ENCODE data around the gene FOXD3. TPM values are rescaled to one million over a fixed set of nuclear protein-coding genes. Genes with fewer than 3 reads are reported as not detected.

Gene FOXD3
- total RNA-seq, 1 experiment from 2014 or later, result 0.80 TPM

- in situ Hi-C loops (cut with HindIII; ENCODE audit: low pct_unique_long_range_greater_than_20kb, low sequenced_read_pairs), result no loop called here
- Histone ChIP-seq H3K36me3 (ENCODE audit: control insufficient read depth, insufficient read depth, low read length) (no peaks in the 10 kb centered on the region), H3K4me1 (ENCODE audit: control insufficient read depth, insufficient read depth, low read length) (no peaks in the 10 kb centered on the region), H3K4me3 (ENCODE audit: low read depth in 2 of 2, low read length in 2 of 2) (no peak overlapping the region), H3K9me3 (ENCODE audit: control insufficient read depth, insufficient read depth, low read depth, low read length) (no peaks in the 10 kb centered on the region), H3K27ac (ENCODE audit: low read length) (no peak overlapping the region), H3K27me3 (ENCODE audit: control insufficient read depth, insufficient read depth, low read length) (no peaks in the 10 kb centered on the region)
- no peak for TF ChIP-seq POLR2AphosphoS5 (IDR thresholded peaks at IDR 0.05; ENCODE audit: low read depth, low read length)
- no peak for TF ChIP-seq TCF7L2 (IDR thresholded peaks at IDR 0.05; ENCODE audit: low read depth, low read length)
- no peak for TF ChIP-seq REST (IDR thresholded peaks at IDR 0.05; ENCODE audit: insufficient read depth in 1 of 2, low read depth in 2 of 2, low read length in 1 of 2)
- TF ChIP-seq SIN3A (IDR thresholded peaks at IDR 0.05; ENCODE audit: borderline replicate concordance, insufficient read depth, low read depth, low read length), result no peak
- TF ChIP-seq, protein P1, sequence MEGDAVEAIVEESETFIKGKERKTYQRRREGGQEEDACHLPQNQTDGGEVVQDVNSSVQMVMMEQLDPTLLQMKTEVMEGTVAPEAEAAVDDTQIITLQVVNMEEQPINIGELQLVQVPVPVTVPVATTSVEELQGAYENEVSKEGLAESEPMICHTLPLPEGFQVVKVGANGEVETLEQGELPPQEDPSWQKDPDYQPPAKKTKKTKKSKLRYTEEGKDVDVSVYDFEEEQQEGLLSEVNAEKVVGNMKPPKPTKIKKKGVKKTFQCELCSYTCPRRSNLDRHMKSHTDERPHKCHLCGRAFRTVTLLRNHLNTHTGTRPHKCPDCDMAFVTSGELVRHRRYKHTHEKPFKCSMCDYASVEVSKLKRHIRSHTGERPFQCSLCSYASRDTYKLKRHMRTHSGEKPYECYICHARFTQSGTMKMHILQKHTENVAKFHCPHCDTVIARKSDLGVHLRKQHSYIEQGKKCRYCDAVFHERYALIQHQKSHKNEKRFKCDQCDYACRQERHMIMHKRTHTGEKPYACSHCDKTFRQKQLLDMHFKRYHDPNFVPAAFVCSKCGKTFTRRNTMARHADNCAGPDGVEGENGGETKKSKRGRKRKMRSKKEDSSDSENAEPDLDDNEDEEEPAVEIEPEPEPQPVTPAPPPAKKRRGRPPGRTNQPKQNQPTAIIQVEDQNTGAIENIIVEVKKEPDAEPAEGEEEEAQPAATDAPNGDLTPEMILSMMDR (IDR thresholded peaks at IDR 0.05), result no peak
- intact Hi-C loops (cut with micrococcal nuclease; ENCODE audit: unreplicated experiment), result no loop called here
- no peak for DNase-seq (ENCODE audit: low read depth, low spot score)
- ChIA-PET CTCF (no interaction called here), POLR2A (no interaction called here)
- no TSS peak for BruUV-seq (replicated peaks)
- no peak for ATAC-seq
These were observed 17.3 kb upstream of the FOXD3 start for GRCh38 chr1:63305043-63305442.

DNA sequence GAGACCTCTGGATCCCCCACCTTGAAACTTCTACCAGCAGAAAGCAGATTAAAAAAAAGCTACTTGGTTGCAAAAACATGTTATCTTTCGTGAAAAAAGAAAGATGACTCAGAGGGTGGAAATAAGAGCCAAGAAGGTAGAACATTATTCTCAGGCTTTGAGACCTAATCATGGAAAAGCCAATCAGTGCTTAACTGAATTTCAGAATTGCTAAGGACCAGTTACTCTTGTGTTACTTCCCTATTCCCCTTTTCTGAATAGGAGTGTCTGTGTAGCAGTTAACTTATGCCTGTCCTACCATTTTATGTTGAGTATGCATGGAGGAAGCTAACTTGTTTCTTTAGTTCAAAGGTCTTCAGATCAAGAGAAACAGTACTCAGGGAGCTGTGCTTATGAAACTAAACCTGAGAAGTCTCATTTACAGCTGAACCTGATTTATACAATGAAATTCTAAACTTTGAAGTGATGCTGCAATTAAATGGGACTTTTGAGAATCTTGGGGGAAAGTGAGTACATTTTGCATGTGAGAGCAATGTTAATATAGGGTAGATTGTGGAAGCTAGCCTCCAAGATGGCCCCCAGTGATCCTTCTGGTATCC is 15.1 kb upstream of the FOXD3 start:
- in situ Hi-C loops (cut with HindIII; ENCODE audit: low pct_unique_long_range_greater_than_20kb, low sequenced_read_pairs), result no loop called here
- no TSS peak for BruUV-seq (replicated peaks)
- DNase-seq (ENCODE audit: low read depth, low spot score) (no peak), ATAC-seq (no peak)
- ChIA-PET POLR2A (no interaction called here), CTCF (no interaction called here)
- Histone ChIP-seq H3K27me3 (ENCODE audit: control insufficient read depth, insufficient read depth, low read length) (no peaks in the 10 kb centered on the region), H3K9me3 (ENCODE audit: control insufficient read depth, insufficient read depth, low read depth, low read length) (no peaks in the 10 kb centered on the region), H3K4me3 (ENCODE audit: low read depth in 2 of 2, low read length in 2 of 2) (no peak overlapping the region), H3K4me1 (ENCODE audit: control insufficient read depth, insufficient read depth, low read length) (no peaks in the 10 kb centered on the region), H3K36me3 (ENCODE audit: control insufficient read depth, insufficient read depth, low read length) (no peaks in the 10 kb centered on the region), H3K27ac (ENCODE audit: low read length) (no peak overlapping the region)
- intact Hi-C loops (cut with micrococcal nuclease; ENCODE audit: unreplicated experiment), result no loop called here
- TF ChIP-seq, protein P1 (IDR thresholded peaks at IDR 0.05), result no peak
